KMS-11 (cell line): Measurements from ENCODE around the gene HDAC11.

Source experiments
- H2AFZ ChIP-seq: fragments of 200-600 bp; sonication (generic); 2 replicates; pipeline ENCODE4 v1.6.1; 2016; ENCODE audit warnings: antibody characterized with exemption, mixed run types, low read depth
- H3K27ac ChIP-seq: fragments of 200-600 bp; sonication (generic); 2 replicates; pipeline ENCODE4 v1.6.1; 2016; ENCODE audit warnings: mild to moderate bottlenecking, mixed run types
- H3K27me3 ChIP-seq: fragments of 200-600 bp; sonication (generic); 2 replicates; pipeline ENCODE4 v1.6.1; 2017; ENCODE audit warnings: mild to moderate bottlenecking, low read depth, mixed run types, moderate library complexity; ENCODE audit not compliant: insufficient read depth
- H3K36me3 ChIP-seq: fragments of 200-600 bp; sonication (generic); 2 replicates; pipeline ENCODE4 v1.6.1; 2017; ENCODE audit warnings: mild to moderate bottlenecking, mixed run types; ENCODE audit not compliant: insufficient read depth
- H3K4me1 ChIP-seq: fragments of 200-600 bp; sonication (generic); 2 replicates; pipeline ENCODE4 v1.6.1; 2016; ENCODE audit warnings: mild to moderate bottlenecking, low read depth, mixed run types; ENCODE audit not compliant: poor library complexity, severe bottlenecking
- H3K4me2 ChIP-seq: fragments of 200-600 bp; sonication (generic); 2 replicates; pipeline ENCODE4 v1.7.0; 2016; ENCODE audit warnings: mild to moderate bottlenecking, mixed run types
- H3K4me3 ChIP-seq: fragments of 200-600 bp; sonication (generic); IDR thresholded peaks from 2 replicates; pipeline ENCODE4 v1.6.1; 2017; ENCODE audit warnings: low read depth, low read length, mixed read lengths; ENCODE audit not compliant: insufficient read depth
- H3K79me2 ChIP-seq: fragments of 200-600 bp; sonication (generic); 2 replicates; pipeline ENCODE4 v1.6.1; 2016; ENCODE audit warnings: low read depth, mixed run types; ENCODE audit not compliant: insufficient read depth
- H3K9ac ChIP-seq: fragments of 200-600 bp; sonication (generic); 2 replicates; pipeline ENCODE4 v1.6.1; 2016; ENCODE audit warnings: mild to moderate bottlenecking, mixed run types
- H4K20me1 ChIP-seq: fragments of 200-600 bp; sonication (generic); 2 replicates; pipeline ENCODE4 v1.6.1; 2016; ENCODE audit warnings: mild to moderate bottlenecking, mixed run types; ENCODE audit not compliant: insufficient read depth
- TF ChIP-seq, protein P1 (sequence below): fragments of 200-600 bp; sonication (generic); conservative IDR thresholded peaks from 2 replicates; pipeline ENCODE4 v1.6.1; 2017; ENCODE audit warnings: low read depth, mild to moderate bottlenecking, antibody characterized with exemption, low read length, moderate library complexity, mixed read lengths

Gene HDAC11

DNA sequence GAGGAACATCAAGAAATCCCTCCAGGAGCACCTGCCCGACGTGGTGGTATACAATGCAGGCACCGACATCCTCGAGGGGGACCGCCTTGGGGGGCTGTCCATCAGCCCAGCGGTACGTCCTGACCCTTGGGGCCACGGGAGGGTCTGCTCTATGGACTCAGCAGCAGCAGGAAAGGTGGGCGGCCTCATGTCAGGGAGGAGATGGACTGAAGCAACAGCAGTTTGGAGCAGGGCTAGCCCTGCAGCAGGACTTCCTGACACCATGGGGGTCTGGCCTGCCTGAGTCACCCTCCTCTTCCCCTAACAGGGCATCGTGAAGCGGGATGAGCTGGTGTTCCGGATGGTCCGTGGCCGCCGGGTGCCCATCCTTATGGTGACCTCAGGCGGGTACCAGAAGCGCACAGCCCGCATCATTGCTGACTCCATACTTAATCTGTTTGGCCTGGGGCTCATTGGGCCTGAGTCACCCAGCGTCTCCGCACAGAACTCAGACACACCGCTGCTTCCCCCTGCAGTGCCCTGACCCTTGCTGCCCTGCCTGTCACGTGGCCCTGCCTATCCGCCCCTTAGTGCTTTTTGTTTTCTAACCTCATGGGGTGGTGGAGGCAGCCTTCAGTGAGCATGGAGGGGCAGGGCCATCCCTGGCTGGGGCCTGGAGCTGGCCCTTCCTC is 24.2 kb downstream of the HDAC11 start:
- no peak overlapping the region for H3K9ac ChIP-seq
- TF ChIP-seq, protein P1, sequence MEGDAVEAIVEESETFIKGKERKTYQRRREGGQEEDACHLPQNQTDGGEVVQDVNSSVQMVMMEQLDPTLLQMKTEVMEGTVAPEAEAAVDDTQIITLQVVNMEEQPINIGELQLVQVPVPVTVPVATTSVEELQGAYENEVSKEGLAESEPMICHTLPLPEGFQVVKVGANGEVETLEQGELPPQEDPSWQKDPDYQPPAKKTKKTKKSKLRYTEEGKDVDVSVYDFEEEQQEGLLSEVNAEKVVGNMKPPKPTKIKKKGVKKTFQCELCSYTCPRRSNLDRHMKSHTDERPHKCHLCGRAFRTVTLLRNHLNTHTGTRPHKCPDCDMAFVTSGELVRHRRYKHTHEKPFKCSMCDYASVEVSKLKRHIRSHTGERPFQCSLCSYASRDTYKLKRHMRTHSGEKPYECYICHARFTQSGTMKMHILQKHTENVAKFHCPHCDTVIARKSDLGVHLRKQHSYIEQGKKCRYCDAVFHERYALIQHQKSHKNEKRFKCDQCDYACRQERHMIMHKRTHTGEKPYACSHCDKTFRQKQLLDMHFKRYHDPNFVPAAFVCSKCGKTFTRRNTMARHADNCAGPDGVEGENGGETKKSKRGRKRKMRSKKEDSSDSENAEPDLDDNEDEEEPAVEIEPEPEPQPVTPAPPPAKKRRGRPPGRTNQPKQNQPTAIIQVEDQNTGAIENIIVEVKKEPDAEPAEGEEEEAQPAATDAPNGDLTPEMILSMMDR: no peak
- H3K79me2 ChIP-seq: no peaks in the 10 kb centered on the region
- H3K4me1 ChIP-seq: no peaks in the 10 kb centered on the region
- H2AFZ ChIP-seq: no peak overlapping the region
- no peaks in the 10 kb centered on the region for H4K20me1 ChIP-seq
- H3K4me2 ChIP-seq: no peak overlapping the region
- H3K36me3 ChIP-seq: no peaks in the 10 kb centered on the region
- H3K27me3 ChIP-seq: no peaks in the 10 kb centered on the region
- no peak overlapping the region for H3K27ac ChIP-seq
- H3K4me3 ChIP-seq: no peak overlapping the region

- H3K4me2 ChIP-seq: no peak overlapping the region
- H3K36me3 ChIP-seq: no peaks in the 10 kb centered on the region
- no peak overlapping the region for H2AFZ ChIP-seq
- H3K4me1 ChIP-seq: no peaks in the 10 kb centered on the region
- H3K79me2 ChIP-seq: no peaks in the 10 kb centered on the region
- no peak overlapping the region for H3K27ac ChIP-seq
- TF ChIP-seq, protein P1: no peak
- no peaks in the 10 kb centered on the region for H4K20me1 ChIP-seq
- H3K4me3 ChIP-seq: no peak overlapping the region
- no peaks in the 10 kb centered on the region for H3K27me3 ChIP-seq
- no peak overlapping the region for H3K9ac ChIP-seq
Measured at GRCh38 chr3:13505147-13506130, 25.3 kb downstream of the HDAC11 start.

DNA sequence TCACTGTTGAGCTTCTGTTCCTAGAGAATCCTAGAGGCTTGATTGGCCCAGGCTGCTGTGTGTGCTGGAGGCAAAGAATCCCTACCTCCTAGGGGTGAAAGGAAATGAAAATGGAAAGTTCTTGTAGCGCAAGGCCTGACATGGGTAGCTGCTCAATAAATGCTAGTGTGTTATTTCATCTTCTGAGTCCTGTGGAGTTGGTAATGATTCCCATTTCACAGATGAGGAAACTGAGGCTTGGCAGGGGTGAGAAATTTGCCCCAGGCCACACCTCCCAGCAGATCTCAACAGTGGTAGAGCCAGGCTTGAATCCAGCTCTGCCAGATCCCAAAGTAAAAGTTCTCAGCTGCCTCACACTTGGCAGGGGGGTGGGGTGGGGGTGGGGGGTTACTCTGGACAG is 26.1 kb downstream of the HDAC11 start:
- Histone ChIP-seq H3K79me2 (no peaks in the 10 kb centered on the region), H3K27me3 (no peaks in the 10 kb centered on the region), H3K36me3 (no peaks in the 10 kb centered on the region), H3K4me1 (no peaks in the 10 kb centered on the region), H4K20me1 (no peaks in the 10 kb centered on the region), H3K9ac (no peak overlapping the region), H3K27ac (no peak overlapping the region), H3K4me3 (no peak overlapping the region), H3K4me2 (no peak overlapping the region), H2AFZ (no peak overlapping the region)
- TF ChIP-seq, protein P1: no peak

- H3K36me3 ChIP-seq: no peaks in the 10 kb centered on the region
Measured at GRCh38 chr3:13506680-13507079, 26.6 kb downstream of the HDAC11 start.

More at GRCh38 chr3:13506680-13507079, 26.6 kb downstream of the HDAC11 start:
- Histone ChIP-seq H3K27me3 (no peaks in the 10 kb centered on the region), H2AFZ (no peak overlapping the region), H4K20me1 (no peaks in the 10 kb centered on the region), H3K4me1 (no peaks in the 10 kb centered on the region), H3K4me3 (no peak overlapping the region), H3K27ac (no peak overlapping the region), H3K79me2 (no peaks in the 10 kb centered on the region), H3K9ac (no peak overlapping the region), H3K4me2 (no peak overlapping the region)
- TF ChIP-seq, protein P1: no peak
